Erythroblast (primary cell): Measurements from ENCODE around the gene PPP1R15A.

ENCODE experiments used
- GATA1 ChIP-seq: IDR thresholded peaks from 2 replicates; pipeline ENCODE4 v1.6.1; 2011; ENCODE audit warnings: low read depth, mild to moderate bottlenecking, control low read depth, low read length, moderate library complexity
- POLR2A ChIP-seq: IDR thresholded peaks from 2 replicates; pipeline ENCODE4 v1.6.1; 2011; ENCODE audit warnings: mild to moderate bottlenecking, low read length

- TF ChIP-seq POLR2A (no peak), GATA1 (no peak)
Observed at GRCh38 chr19:48841047-48841446, 31.2 kb upstream of the PPP1R15A start.
